Central memory CD4-positive, alpha-beta T cell (primary cell): Measurements from ENCODE around the gene RSRP1.
A peak's percentile ranks its signal among the peaks of the same experiment; 100 is the strongest.

Experiments
- DNase-seq: peaks from one replicate; pipeline ENCODE4 v3.0.0; 2022

The RSRP1 gene

DNA sequence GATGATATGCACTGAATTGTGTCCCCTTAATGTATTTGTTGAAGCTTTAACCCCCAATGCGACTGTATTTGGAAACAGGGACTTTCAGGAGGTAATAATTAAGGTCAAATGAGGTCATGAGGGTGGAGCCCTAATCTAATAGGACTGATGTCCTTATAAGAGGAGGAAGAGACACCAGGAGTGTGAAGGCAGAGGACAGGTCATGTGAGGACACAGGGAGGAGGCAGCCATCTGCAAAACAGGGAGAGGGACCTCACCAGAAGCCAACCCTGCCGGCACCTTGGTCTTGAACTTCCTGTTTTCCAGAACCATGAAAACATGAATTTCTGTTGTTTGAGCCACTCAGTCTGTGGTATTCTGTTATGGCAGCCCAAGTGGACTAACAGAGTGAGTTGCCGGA lies 30.2 kb downstream of the RSRP1 start:
- no peak for DNase-seq

DNA sequence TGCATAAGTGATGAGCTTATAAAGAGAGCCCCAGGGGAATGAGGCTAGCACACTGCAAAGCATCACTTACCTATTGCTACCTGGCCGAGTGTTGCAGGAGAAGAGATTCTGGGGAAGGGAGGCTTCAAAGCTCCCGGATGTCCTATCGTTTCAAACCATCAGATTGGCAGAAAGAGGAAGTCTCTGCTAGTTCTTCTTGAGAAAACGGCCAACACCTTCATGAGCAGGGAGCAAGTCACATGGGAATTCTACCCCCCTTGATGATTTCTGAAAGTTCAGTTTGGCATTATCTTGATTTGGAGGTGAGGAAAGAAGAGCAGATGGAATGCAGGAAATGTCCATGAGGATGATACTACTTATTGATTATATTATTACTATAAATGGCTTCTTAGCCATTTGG lies 31.1 kb downstream of the RSRP1 start:
- no peak for DNase-seq

DNA sequence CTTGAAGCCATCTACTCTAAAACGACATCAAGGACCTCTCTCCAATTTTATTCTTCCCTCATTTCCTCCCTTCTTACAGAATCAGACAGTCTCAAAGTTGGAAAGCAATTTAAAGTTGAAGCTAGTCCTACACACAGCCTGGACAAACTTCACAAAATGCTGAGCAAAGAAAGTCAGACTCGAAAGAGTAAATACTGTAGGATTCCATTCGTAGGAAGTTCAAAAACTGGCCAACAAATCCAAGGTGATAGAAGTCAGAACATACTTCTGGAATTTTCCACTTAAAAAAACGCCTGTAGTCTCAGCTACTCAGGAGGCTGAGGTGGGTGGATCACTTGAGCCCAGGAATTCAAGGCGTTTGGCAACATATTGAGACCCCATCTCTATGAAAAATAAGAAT lies 34.5 kb downstream of the RSRP1 start:
- no peak for DNase-seq

DNA sequence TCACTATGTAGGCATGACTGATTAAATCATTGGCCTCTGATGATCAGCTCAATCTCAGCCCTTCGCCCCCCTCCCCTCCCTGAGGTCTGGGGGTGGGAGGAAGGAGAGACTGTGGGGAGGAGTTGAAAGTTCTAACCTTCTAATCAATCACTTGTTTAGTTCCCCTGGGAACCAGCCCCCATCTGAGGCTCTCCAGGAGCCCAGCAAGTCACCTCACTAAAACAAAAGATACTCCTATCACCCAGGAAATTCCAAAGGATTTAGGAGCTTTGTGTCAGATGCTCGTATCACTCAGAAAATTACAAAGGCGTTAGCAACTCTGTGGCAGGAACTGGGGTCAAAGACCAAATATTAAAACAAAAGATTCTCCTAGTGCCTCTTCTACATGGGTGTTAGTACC lies 36.5 kb downstream of the RSRP1 start:
- no peak for DNase-seq

DNA sequence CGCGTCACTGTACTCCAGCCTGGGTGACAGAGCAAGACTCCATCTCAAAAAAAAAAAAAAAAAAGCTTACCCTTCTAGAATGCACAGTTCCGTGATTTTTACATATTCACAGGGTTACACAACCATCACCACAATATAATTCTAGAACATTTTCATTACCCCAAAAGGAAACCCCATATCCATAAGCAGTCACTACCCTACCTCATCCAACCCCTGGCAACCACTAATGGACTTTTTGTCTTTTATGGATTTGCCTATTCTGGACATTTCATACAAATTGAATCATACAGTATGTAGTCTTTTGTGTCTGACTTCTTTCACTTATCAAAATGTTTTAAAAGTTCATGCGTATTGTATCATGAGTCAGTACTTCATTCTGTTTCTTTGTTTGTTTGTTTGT lies 37.7 kb downstream of the RSRP1 start:
- no peak for DNase-seq

DNA sequence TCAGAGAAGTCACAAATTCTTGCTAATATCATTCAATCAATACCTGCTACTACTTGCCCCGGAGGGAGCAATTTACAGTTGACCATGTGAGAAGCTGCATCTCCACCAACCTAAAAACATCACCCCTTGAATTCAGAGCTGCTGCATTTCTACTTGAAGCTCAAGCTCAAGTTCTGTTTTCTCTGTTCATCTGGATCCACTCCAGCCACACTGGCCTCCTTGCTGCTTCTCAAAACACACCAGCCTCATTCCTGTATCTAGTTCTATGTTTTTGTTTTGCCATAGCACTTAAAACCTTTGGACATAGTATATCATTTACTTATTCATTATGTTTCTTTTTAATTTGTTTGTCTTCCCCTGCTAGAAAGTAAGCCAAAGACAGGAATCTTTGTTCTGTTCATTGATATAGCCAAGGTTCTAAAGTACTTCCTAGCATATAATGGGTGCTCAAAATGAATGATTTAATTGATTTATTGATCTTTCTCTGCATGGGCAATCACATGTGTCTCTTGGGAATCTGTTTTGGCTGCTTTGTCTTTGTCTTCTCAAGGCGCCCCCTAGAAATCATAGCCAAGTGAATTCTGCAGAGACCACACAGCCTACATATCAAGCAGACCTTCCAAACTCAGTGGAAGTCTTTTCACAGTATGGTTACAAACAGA lies 38.6 kb downstream of the RSRP1 start:
- no peak for DNase-seq

DNA sequence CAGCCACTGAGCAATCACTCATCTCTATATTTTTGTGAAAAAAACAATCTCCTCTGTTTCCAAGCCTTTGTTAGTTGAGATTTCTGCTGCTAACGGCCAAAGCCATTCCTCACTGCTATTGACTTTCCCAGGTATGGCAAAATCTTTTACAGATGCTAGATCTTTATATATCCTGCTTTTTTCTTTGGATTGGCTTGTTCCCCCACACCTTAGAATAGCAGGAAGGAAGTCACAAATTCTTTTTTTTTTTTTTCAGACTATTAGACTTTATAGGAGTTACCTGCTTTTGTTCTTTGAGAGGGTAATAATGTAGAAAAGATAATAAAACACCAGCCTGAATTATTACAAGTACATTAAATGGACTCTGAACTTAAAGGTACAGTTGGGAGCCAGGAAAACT lies 39.2 kb downstream of the RSRP1 start:
- no peak for DNase-seq

DNA sequence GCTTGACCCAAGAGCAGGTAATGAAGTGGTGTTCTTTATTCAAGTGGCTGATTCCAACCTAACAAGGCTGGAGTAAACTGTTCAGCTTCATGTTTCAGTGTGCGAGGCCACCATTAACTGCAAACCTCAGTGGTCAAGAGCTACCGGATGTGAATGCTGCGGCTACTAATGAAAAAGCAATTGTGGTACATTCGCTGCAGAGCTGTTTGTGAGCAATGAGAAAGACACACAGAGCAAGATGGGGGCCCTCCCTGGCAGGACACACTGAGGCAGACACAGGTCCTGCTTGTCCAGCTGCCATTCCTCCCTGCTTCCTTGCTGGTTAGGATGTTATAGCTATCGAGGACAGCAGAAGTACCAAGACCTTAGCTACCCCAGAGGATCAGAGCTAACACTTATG lies 41.1 kb downstream of the RSRP1 start:
- no peak for DNase-seq

DNA sequence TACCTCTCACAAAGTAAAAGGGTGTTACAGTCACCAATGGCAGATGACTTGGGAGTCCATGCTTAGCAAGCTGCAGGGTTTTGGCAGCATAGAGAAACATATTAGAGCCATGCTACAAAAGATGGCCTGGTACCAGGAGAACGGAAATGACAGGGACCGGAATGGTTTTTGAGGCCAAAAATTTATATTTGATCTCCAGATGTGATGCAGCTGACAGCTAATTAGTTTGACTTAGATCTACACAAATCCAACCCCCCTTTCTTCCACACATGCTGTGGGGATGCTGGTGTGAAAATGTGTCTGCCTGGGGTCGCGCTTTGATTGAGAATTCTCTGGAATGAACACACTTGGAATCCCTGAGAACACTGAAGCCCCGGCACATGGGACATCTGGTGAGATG lies 41.5 kb downstream of the RSRP1 start:
- DNase-seq: no peak

DNA sequence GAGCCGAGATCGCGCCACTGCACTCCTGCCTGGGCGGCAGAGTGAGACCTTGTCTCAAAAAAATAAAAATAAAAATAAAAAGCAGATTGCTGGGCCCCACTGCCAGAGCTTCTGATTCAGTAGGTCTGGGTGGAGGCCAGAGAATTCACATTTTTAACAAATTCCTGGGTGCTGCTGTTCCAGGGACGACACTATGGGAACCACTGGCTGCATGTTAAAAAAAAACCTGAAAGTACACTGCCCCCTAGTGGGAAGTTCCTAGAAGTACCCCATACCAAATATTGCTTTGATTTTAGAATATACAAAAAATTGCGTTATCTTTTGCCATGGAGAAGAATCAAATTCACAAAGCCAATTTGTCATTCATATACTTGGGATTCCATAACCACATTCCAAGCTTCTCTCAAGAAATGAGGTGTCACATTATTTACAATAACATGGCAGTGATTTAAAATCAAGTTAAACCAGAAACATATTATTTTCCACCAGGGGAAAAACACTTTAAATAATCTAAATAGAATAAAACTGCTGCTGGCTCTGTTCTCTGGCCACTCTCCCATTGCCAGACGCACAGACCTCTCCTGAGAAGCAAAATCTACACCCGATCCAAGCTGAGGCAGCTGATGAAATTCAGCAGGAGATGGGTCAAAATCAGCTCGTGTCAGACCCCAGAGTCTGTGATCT lies 42.3 kb downstream of the RSRP1 start:
- DNase-seq: peak; percentile 28

DNA sequence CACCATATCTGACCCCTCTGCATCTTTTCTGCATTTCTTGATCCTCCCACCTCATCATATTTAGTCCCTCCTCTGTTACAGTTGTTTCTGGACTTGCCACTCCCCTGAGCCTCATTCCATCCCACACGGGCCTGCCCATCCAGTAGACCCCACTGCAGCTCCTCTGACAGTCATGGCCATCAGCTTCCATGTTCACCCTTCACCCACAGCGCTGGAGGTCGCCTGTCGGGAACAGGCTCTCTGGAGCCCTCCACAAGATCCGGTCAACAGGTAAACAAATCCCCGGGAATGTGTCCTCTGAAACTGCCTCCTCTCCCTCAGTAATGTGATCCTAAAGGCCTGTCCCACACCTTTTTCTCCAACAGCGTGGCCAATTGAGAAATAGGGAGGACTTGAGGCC lies 46.2 kb downstream of the RSRP1 start:
- no peak for DNase-seq

DNA sequence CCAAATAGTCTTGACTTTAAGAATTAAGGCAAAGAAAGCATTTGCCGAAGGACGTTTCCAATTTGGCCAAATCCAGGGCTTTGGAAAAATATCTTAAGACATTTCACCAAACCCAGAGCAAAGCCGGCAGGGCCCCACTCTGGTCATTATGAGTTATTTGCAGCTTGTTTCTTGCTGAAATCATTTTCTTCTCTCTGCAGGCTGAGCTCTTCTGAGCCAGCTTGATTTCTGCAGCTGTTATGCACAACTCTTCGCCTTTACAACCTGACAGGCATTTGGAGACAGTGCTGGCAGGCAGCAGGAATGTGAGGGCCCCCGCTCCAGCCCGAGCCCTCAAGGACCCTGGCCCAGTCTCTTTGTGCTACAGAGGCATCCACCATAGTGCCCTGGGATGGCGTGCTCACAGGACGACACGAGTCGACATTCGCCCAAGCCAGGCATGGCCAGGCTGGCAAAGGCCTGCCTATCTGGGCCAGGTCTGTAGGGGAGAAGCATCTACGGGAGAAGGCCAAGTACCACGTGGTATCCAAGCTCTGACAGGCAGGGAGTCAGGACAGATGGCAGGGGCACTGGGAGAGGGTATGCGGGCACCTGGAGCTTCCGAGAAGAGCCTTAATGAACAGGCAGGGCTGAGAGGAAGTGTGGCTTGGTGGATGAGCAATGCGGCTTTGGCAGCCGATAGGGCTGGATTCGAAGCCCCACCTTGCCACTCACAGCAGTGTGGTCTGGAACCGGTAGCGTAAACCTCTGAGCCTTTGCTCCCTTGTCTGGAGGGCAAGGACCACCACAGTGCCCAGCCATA lies 47.2 kb downstream of the RSRP1 start:
- DNase-seq: no peak

DNA sequence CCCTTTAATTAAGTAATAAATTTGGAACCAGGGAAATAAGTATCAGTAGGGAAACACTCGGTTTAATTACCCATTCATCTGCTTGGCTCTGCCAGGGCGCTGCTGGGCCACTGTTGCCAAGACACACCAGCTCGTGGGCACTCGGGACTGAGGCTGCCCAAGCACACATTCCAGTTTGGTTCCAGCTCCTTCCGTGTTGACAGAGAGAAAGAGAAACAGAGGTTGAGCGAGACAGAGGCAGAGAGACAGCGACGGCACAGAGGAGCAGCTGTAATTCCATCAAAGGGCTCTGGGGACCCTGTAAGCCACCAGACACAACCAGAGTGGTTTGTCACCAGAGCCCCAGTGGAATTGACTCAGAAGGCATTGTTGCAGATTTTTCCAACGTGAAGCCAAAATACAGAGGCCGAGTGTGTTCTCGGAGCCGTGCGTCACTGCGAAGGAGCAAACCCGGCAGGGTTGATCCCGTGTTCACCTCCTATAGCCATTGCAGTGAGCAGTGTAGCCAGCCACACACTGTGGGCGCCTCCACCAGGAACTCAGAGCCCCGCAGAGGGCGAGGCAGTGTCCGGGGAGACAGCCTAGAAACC lies 48.5 kb downstream of the RSRP1 start:
- DNase-seq: no peak

DNA sequence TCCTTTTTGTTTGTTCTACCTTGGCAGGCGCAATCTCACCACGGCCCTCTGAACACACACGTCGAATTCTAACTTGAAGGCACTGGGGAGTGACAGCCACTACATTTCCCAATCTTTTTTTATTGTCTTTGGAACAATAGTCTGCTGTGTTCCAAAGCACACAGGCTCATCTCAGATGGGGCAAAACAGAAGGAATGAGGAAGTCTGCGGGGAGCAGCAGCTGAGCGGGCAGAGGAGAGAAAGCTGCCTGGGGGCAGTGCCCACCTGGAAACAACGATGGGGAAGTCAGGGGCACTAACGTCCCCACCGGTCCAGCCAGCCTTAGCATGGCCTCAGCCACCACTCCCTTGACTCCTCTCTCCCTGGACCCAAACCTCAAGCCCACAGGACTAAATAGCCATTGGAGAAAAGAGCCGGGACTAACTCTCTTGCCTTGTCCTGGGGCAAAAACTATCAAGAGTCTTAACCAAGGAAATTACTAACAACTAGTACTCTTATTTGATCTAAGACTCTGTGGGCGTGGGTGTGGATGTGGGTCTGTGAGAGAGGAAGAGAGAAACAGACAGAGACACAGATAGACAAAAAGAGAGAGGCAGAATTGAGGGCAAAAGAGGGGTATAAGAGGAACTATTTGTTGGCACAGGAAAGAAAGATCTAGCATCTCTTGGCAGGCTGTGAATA lies 49.1 kb downstream of the RSRP1 start:
- DNase-seq: no peak

DNA sequence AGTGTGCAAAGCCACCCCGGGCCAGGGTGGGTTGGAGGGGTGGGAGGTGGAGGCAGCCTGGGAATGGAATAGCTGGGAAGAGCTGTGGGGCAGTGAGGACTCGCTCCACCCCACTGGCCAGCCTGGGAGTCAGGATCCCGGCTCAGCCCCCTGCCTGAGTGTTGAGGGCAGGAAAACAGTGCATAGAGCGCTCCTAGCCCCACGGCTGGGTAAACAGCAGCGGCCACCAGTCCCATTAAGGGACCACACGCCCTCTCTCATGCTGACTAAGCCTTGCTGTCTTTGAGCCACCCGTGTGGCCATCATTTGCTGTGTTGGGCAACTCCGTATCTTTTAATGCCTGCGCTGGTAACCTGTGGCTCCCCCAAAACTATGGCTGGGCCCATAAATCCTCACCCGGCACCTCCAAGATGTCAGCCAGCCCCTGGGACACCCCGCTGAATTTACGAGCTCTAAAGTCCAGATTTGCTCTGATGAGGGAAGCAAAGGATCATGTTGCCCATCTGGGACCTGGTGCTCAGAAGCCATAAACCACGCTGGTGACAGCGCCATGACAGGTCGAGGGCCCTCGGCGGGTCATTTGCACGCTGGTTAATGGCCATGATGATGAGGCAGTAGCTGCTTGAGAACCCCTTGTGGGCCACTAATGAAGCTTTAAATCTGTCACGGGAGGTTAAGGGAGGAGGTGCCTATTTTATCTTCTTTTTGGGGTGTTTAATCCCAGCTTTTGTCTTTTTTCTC lies 49.8 kb downstream of the RSRP1 start:
- DNase-seq: no peak

DNA sequence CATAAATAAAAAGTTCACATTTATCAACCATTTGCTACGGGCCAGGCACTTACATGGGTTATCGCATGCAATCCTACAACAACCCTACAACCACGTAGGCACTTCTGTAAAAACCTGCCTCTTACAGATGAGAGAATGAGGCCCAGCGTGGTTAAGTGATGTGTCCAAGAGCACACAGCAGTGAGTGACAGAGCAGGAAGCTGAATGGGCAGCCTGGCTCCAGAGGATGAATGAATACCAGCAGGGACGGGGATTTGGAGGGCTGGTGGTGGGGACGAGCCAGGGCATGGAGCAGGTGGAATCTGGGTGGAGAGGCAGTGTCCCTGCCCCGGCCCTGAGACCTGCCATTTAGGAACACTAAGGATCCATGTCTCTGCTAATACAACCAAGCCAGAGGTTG lies 50.4 kb downstream of the RSRP1 start:
- no peak for DNase-seq

DNA sequence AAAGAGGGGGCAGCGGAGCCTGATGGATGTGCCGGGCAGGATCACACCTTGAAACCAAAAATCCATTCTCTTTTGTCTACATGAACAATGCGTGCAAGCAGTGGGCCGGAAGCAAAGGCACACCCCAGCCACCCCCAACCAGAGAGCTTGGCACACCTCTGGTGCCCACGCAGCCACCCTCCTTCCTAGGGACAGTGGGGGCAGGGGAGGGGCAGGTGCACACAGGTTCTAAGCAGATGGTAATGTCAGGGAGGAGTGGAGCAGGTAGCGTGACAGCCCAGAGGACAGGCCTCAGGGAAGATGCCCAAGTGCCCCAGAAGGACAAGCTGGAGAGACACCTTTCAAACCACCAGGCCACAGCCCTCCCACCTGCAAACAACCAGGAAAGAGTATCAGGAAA lies 51.4 kb downstream of the RSRP1 start:
- no peak for DNase-seq

DNA sequence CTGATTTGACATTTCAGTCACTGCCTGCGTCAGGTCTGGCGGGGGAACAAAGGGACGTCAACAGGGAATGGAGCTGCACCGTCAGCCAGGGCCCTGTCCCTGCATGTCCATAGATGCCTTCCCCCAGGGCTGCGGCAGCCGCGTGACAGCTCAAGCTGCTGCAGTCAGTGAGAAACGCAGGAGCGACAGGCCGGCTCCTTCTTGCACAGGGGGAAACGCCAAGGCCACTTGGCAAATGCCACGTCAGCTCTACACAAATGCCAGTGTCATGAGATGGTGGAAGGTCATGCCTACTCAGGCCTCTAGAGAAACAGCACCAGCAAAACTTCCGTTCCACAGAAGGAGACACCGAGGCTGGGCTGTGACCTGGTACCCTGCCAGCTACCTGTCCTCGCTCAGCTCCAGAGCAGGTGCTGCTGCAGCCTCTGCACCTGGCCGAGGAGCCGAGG lies 52.7 kb downstream of the RSRP1 start:
- DNase-seq: no peak

DNA sequence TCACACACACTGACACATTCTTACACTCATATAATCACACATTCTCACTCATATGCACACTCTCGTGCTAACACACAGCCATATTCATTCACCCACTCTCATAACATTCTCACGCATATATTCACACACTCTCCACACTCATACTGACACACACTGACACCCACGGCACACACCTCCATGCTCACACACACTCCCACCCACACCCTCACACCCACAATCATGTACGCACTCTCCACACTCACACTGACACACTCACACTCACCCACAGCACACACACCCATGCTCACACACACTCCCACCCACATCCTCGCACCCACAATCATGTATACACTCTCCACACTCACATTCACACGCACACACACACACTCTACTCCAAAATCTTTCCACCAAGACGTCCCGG lies 53.2 kb downstream of the RSRP1 start:
- no peak for DNase-seq

DNA sequence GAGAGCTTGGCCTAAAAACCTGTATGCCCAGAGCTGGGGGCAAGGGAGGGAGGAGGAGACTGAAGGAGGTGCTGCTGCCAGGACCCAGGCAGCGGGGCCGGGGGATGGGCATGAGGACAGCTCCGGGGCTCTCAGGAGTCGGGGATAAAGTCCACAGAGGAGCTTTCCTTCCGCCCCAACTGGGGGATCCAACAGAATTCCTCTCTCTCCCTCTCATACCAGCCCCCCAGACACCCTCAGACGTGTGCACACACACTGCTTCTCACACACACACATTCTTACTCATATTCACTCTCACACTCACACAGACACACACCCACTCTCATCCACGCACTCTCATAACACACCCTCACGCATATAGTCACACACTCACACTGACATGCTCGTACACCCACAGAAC lies 54.0 kb downstream of the RSRP1 start:
- no peak for DNase-seq
